HG03108 (cell line): Measurements from ENCODE around the gene ZNF790.

Source experiments
- ATAC-seq: cut with Tn5 transposase; IDR thresholded peaks from one replicate; pipeline ENCODE4 v1.9.1; 2021; ENCODE audit warnings: moderate library complexity; ENCODE audit not compliant: unreplicated experiment

ZNF790 gene

DNA sequence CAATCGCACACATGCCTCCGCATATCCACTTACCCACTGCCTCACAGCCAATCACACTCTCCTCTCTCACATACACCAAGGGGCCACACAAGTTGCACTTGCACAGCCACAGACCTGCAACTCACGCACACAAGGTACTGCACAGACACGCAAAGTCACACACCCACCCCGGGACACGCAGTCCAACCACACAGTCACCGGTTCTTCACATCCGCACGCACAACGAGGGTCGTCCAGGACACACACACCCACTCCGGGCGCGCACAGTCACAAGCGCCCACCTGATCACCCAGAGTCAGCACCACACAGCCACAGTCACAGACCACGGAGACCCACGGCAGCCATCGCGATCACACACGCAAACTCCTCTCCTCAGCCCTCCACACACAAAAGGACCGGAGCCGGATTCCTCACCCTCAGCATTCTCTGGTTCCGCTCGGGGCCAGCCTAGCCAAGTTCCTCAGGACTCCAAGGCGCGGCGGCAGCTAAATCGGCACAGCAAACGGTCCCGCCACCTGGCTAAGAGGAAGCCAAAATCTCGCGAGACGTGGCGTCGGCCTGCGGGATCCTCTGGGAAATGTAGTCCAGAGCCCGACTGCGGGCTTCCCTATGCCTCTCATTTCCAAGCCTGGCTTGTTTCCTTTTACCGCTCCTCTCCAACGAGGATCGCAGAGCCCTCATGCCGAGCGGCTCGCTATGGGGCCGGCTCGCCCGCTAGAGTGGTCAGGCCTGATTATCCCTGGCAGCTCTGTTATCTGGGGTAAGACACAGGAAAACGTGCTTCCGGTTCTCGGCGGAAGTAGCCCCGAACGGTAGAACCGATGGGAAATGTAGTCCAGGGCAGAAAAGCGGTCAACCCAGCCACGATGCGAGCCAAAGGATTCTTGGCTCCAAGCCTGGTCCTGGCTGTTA is 65.6 kb downstream of the ZNF790 start, which contains the start of gene ZNF850:
Gene ZNF850 (minus strand): TSS at position 497 of the 912 bp plus-strand sequence. CDS start 10,201 bp downstream, outside the sequence.
- peak; percentile 87 for ATAC-seq

DNA sequence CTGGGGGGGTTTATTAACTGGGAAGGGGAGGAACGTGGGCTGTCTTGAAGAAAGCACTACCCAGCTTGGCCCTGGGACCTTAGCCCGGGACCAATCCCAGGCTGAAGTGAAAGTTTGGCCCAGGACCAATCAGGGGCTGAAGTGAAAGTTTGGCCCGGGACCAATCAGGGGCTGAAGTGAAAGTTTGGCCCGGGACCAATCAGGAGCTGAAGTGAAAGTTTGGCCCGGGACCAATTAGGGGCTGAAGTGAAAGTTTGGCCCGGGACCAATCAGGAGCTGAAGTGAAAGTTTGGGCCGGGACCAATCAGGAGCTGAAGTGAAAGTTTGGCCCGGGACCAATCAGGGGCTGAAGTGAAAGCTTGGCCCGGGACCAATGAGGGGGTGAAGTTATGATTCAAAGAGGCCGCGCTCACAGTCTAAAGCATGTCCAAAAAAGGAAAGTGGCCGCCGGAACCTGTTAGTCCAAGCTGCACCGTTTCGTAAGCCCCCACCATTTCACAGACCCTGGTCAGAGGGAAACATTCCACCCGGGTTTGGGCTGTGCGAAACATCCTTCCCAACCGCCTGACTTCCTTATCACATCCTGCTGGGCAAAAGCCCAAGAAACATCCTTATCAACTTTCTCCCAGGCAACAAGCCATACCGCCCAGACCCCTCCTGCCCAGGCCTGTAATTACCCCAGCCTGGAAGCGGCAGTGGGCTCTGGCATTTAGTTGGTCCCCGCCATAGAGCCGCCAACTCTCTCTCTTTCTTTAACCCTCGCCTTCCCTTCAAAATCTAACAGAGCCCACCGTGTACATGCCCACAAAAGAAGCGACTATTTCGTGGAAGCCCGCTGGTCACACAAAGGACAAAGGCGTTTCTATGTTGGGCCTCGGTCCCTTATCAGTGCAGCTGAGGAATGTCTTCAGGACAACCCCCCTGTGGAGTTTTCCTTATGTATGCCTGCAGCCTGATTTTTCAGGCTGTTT is 66.6 kb downstream of the ZNF790 start:
- ATAC-seq = no peak
